Glutamatergic neuron (in vitro differentiated cells): ENCODE results near the gene POLR2A. TPM values are rescaled to one million over a fixed set of nuclear protein-coding genes. Genes with fewer than 3 reads are reported as not detected.

Source experiments
- DNase-seq: peaks from one replicate; pipeline ENCODE4 v3.0.0; 2022
- H3K27ac Mint-ChIP-seq: one replicate; pipeline ENCODE4 v1.8.0; 2020; ENCODE audit warnings: mild to moderate bottlenecking, mixed read lengths, inconsistent platforms; ENCODE audit not compliant: unreplicated experiment
- H3K27me3 Mint-ChIP-seq: one replicate; pipeline ENCODE4 v1.8.0; 2020; ENCODE audit warnings: mild to moderate bottlenecking, moderate library complexity, mixed read lengths, inconsistent platforms; ENCODE audit not compliant: unreplicated experiment
- H3K36me3 Mint-ChIP-seq: one replicate; pipeline ENCODE4 v1.8.0; 2020; ENCODE audit warnings: mild to moderate bottlenecking, mixed read lengths, inconsistent platforms; ENCODE audit not compliant: unreplicated experiment
- H3K4me1 Mint-ChIP-seq: one replicate; pipeline ENCODE4 v1.8.0; 2020; ENCODE audit warnings: mild to moderate bottlenecking, low read depth, mixed read lengths, inconsistent platforms; ENCODE audit not compliant: unreplicated experiment
- H3K4me3 Mint-ChIP-seq: one replicate; pipeline ENCODE4 v1.8.0; 2020; ENCODE audit warnings: mild to moderate bottlenecking, mixed read lengths, inconsistent platforms; ENCODE audit not compliant: unreplicated experiment
- H3K9me3 Mint-ChIP-seq: one replicate; pipeline ENCODE4 v1.8.0; 2020; ENCODE audit warnings: mild to moderate bottlenecking, moderate library complexity, mixed read lengths, inconsistent platforms; ENCODE audit not compliant: unreplicated experiment
- total RNA-seq: library from RNA; stranded (reverse); fragmentation: NEBNext Ultra II Directional; extraction: Animal tissue kit (Norgen Biotek cat#: 25700); gene quantifications from one replicate; pipeline ENCODE4 v1.2.1, GENCODE V29; 2021; ENCODE audit not compliant: unreplicated experiment
- TF ChIP-seq, protein P1 (sequence below): fragments of 200-600 bp; sonication (generic); IDR thresholded peaks from one replicate; pipeline ENCODE4 v1.5.0; 2021; ENCODE audit not compliant: partially characterized antibody, unreplicated experiment

The POLR2A gene
- total RNA-seq, 1 donor from 2014 or later, result 200 TPM

DNA sequence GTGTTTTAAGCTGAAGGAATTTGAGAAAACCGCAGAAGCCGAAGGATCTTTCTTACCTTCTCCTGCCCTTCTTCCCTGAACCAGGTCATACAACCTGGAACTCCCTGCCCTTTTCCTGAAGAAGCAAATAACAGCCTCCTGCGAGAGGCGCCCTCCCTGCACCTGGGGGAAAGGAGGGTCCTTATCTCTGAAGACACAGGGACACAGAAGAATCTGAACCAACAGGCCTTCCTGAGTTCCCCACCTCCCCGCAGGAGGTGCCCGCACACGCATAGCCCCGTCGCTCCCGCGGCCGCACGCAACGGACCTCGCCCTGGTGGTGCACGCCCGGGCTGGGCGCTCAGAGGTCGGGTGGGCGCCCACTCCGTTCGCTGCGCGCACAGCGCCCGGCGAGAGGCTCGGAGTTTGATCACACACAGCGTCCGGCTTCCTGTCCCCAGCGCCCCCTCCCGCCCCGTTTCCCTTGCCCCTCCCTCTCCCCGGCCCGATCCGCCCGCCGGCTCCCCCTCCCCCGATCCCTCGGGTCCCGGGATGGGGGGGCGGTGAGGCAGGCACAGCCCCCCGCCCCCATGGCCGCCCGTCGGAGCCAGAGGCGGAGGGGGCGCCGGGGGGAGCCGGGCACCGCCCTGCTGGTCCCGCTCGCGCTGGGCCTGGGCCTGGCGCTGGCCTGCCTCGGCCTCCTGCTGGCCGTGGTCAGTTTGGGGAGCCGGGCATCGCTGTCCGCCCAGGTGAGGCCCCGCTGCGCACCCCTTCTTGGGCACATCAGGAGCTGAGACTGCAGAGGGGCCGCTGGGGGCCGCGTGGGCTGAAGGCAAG is 64.6 kb downstream of the POLR2A start, which contains the start of gene TNFSF12:
Gene TNFSF12, plus strand, starts transcription at position 474 of the 816 bp plus-strand sequence. Its CDS starts 96 bp downstream, at position 570.
- Mint-ChIP-seq H3K4me3 (peak within 1 kb of the TSS; percentile 65), H3K27ac (no peak within 1 kb of the TSS), H3K36me3 (peaks cover 9% of the 10 kb centered on the region), H3K4me1 (no peaks in the 10 kb centered on the region), H3K27me3 (peaks cover 18% of the 10 kb centered on the region), H3K9me3 (peaks cover 6% of the 10 kb centered on the region)
- TF ChIP-seq, protein P1, sequence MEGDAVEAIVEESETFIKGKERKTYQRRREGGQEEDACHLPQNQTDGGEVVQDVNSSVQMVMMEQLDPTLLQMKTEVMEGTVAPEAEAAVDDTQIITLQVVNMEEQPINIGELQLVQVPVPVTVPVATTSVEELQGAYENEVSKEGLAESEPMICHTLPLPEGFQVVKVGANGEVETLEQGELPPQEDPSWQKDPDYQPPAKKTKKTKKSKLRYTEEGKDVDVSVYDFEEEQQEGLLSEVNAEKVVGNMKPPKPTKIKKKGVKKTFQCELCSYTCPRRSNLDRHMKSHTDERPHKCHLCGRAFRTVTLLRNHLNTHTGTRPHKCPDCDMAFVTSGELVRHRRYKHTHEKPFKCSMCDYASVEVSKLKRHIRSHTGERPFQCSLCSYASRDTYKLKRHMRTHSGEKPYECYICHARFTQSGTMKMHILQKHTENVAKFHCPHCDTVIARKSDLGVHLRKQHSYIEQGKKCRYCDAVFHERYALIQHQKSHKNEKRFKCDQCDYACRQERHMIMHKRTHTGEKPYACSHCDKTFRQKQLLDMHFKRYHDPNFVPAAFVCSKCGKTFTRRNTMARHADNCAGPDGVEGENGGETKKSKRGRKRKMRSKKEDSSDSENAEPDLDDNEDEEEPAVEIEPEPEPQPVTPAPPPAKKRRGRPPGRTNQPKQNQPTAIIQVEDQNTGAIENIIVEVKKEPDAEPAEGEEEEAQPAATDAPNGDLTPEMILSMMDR, result peak; percentile 19
- peak; percentile 52 for DNase-seq

Other genes starting within 250 kb of the POLR2A start
- gene DVL2, start 249.8 kb upstream of the POLR2A start, total RNA-seq, result 79.1 TPM
- 72.3 TPM for gene PHF23, start 244.9 kb upstream of the POLR2A start, total RNA-seq
- gene GABARAP, start 241.9 kb upstream of the POLR2A start, total RNA-seq, result 908 TPM
- 185 TPM for gene CTDNEP1, start 232.6 kb upstream of the POLR2A start, total RNA-seq
- 34.1 TPM for gene ELP5, start 232.2 kb upstream of the POLR2A start, total RNA-seq
- gene CLDN7, start 221.9 kb upstream of the POLR2A start, total RNA-seq, result 0.44 TPM
- 0.42 TPM for gene SLC2A4, start 202.6 kb upstream of the POLR2A start, total RNA-seq
- gene YBX2, start 189.7 kb upstream of the POLR2A start, total RNA-seq, result 1.3 TPM
- gene EIF5A, start 176.7 kb upstream of the POLR2A start, total RNA-seq, result 347 TPM
- gene GPS2, start 169.0 kb upstream of the POLR2A start, total RNA-seq, result 98.3 TPM
- 97.6 TPM for gene NEURL4, start 155.0 kb upstream of the POLR2A start, total RNA-seq
- gene ACAP1, start 147.8 kb upstream of the POLR2A start, total RNA-seq, result not detected
- 2.2 TPM for gene KCTD11, start 132.2 kb upstream of the POLR2A start, total RNA-seq
- gene TMEM95, start 129.2 kb upstream of the POLR2A start, total RNA-seq, result not detected
- 0.34 TPM for gene TNK1, start 103.3 kb upstream of the POLR2A start, total RNA-seq
- gene PLSCR3, start 89.8 kb upstream of the POLR2A start, total RNA-seq, result 78.1 TPM
- 51.6 TPM for gene TMEM256, start 80.3 kb upstream of the POLR2A start, total RNA-seq
- 90.8 TPM for gene NLGN2, start 76.5 kb upstream of the POLR2A start, total RNA-seq
- gene SPEM1, start 64.0 kb upstream of the POLR2A start, total RNA-seq, result not detected
- gene SPEM2, start 58.8 kb upstream of the POLR2A start, total RNA-seq, result not detected
- gene SPEM3, start 55.5 kb upstream of the POLR2A start, total RNA-seq, result not detected
- gene TMEM102, start 48.9 kb upstream of the POLR2A start, total RNA-seq, result 0.42 TPM
- 4.8 TPM for gene FGF11, start 44.9 kb upstream of the POLR2A start, total RNA-seq
- 16.4 TPM for gene CHRNB1, start 39.3 kb upstream of the POLR2A start, total RNA-seq
- gene ZBTB4, start 4.7 kb upstream of the POLR2A start, total RNA-seq, result 25.1 TPM
- 0.34 TPM for gene SLC35G6, start 2.9 kb upstream of the POLR2A start, total RNA-seq
- gene TNFSF12, start 64.7 kb downstream of the POLR2A start, total RNA-seq, result 0.83 TPM
- not detected for gene TNFSF13, start 74.4 kb downstream of the POLR2A start, total RNA-seq
- gene SENP3, start 77.6 kb downstream of the POLR2A start, total RNA-seq, result 66.4 TPM
- gene CD68, start 95.3 kb downstream of the POLR2A start, total RNA-seq, result not detected
- 60.2 TPM for gene MPDU1, start 99.5 kb downstream of the POLR2A start, total RNA-seq
- gene SOX15, start 105.7 kb downstream of the POLR2A start, total RNA-seq, result 1.7 TPM
- gene FXR2, start 130.5 kb downstream of the POLR2A start, total RNA-seq, result 108 TPM
- gene SAT2, start 143.5 kb downstream of the POLR2A start, total RNA-seq, result 97.3 TPM
- gene SHBG, start 145.8 kb downstream of the POLR2A start, total RNA-seq, result not detected
- gene ATP1B2, start 166.6 kb downstream of the POLR2A start, total RNA-seq, result 11.3 TPM
- gene TP53, start 203.1 kb downstream of the POLR2A start, total RNA-seq, result 38.2 TPM
- gene WRAP53, start 204.1 kb downstream of the POLR2A start, total RNA-seq, result 19.5 TPM
- gene EFNB3, start 220.8 kb downstream of the POLR2A start, total RNA-seq, result 17.9 TPM
- gene DNAH2, start 233.4 kb downstream of the POLR2A start, total RNA-seq, result 0.07 TPM